ENCODE data around the gene DIO2.

DIO2 gene

DNA sequence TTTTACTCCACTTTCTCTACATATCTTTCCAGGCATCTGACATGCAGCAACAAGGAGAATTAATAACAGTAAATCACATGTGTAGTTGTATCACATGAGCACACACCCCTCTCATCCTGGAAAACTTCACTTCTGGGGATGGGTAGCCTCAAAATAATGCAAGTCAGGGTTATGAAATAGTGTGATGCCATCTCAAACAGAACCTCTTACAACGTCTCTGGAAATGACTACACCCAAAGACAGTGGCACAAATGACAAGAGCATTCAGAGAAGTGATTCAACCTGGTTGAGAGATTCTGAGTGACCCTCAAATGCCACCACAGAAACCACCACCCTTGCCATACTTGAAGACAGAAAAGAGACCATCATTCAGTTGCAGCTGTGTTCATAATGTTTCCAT, 2.8 kb downstream of the DIO2 start:
- H3K9me3 ChIP-seq (ENCODE audit: insufficient read depth, low read depth, low read length): no peaks in the 10 kb centered on the region
- H3K79me2 ChIP-seq (ENCODE audit: insufficient read depth, low read length): no peaks in the 10 kb centered on the region
- H3K27me3 ChIP-seq (ENCODE audit: insufficient read depth, low read length, poor library complexity, severe bottlenecking): no peaks in the 10 kb centered on the region
- H2AFZ ChIP-seq (ENCODE audit: low read length): no peak overlapping the region
- H3F3A ChIP-seq (ENCODE audit: low read depth): no peaks in the 10 kb centered on the region
- TF ChIP-seq, protein P1, sequence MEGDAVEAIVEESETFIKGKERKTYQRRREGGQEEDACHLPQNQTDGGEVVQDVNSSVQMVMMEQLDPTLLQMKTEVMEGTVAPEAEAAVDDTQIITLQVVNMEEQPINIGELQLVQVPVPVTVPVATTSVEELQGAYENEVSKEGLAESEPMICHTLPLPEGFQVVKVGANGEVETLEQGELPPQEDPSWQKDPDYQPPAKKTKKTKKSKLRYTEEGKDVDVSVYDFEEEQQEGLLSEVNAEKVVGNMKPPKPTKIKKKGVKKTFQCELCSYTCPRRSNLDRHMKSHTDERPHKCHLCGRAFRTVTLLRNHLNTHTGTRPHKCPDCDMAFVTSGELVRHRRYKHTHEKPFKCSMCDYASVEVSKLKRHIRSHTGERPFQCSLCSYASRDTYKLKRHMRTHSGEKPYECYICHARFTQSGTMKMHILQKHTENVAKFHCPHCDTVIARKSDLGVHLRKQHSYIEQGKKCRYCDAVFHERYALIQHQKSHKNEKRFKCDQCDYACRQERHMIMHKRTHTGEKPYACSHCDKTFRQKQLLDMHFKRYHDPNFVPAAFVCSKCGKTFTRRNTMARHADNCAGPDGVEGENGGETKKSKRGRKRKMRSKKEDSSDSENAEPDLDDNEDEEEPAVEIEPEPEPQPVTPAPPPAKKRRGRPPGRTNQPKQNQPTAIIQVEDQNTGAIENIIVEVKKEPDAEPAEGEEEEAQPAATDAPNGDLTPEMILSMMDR (conservative IDR thresholded peaks at IDR 0.05; ENCODE audit: low read length): no peak
- TF ChIP-seq EZH2phosphoT487 (IDR thresholded peaks at IDR 0.05; ENCODE audit: borderline replicate concordance): no peak
- H3K36me3 ChIP-seq (ENCODE audit: insufficient read depth, low read length): no peaks in the 10 kb centered on the region
- H3K9ac ChIP-seq (ENCODE audit: low read depth, low read length, poor library complexity, severe bottlenecking): no peak overlapping the region
- H3K4me1 ChIP-seq (ENCODE audit: insufficient read depth, low read length, poor library complexity, severe bottlenecking): no peaks in the 10 kb centered on the region
- no peaks in the 10 kb centered on the region for H4K20me1 ChIP-seq (ENCODE audit: insufficient read depth, low read length, poor library complexity, severe bottlenecking)
- H3K4me3 ChIP-seq (ENCODE audit: low read length, poor library complexity, severe bottlenecking): no peak overlapping the region
- no peaks in the 10 kb centered on the region for H3K9me2 ChIP-seq (replicated peaks; ENCODE audit: low read depth, low read length)
- H3K4me2 ChIP-seq (ENCODE audit: low read depth, low read length, poor library complexity, severe bottlenecking): no peak overlapping the region

DNA sequence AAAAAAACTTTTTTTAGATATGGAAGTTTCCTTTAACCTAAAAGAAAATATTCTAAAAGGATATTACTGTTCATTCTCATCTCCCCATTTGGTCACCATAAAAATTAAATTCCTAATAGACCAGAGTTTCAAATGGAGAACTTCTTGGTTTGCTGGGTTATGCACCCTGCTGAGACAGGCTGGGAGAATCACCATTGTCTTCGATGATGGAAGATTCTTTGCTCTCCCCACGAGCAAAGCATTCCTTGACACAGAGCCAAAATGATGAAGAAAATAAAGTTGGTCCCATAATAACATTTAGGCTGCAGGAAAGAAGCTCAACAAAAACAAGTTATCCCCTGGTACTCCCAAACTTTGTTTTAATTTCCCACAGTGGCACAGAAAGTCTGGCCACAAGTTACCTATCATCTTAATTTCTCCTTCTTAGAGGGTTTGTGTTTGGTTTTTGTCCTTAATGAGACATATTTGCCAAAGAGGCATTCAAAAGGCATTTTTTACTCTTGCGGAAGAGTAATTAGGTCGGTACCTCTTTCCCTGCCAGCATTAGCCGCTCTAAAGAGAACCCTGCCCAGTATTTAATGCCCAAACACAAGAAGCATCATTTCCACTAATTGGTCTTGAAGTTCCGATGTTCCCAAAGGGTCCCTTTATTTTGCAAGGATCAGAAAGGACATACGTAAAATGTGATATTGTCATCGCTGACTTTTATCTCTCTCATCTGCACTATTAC, 4.8 kb downstream of the DIO2 start:
- no peaks in the 10 kb centered on the region for H3K9me3 ChIP-seq (ENCODE audit: insufficient read depth, low read depth, low read length)
- no peaks in the 10 kb centered on the region for H3K79me2 ChIP-seq (ENCODE audit: insufficient read depth, low read length)
- H3K36me3 ChIP-seq (ENCODE audit: insufficient read depth, low read length): no peaks in the 10 kb centered on the region
- no peak overlapping the region for H3K4me2 ChIP-seq (ENCODE audit: low read depth, low read length, poor library complexity, severe bottlenecking)
- H3K9ac ChIP-seq (ENCODE audit: low read depth, low read length, poor library complexity, severe bottlenecking): no peak overlapping the region
- TF ChIP-seq EZH2phosphoT487 (IDR thresholded peaks at IDR 0.05; ENCODE audit: borderline replicate concordance): no peak
- TF ChIP-seq, protein P1 (conservative IDR thresholded peaks at IDR 0.05; ENCODE audit: low read length): no peak
- no peaks in the 10 kb centered on the region for H3F3A ChIP-seq (ENCODE audit: low read depth)
- H2AFZ ChIP-seq (ENCODE audit: low read length): no peak overlapping the region
- H3K27me3 ChIP-seq (ENCODE audit: insufficient read depth, low read length, poor library complexity, severe bottlenecking): no peaks in the 10 kb centered on the region
- no peak overlapping the region for H3K4me3 ChIP-seq (ENCODE audit: low read length, poor library complexity, severe bottlenecking)
- no peaks in the 10 kb centered on the region for H3K9me2 ChIP-seq (replicated peaks; ENCODE audit: low read depth, low read length)
- H4K20me1 ChIP-seq (ENCODE audit: insufficient read depth, low read length, poor library complexity, severe bottlenecking): no peaks in the 10 kb centered on the region
- H3K4me1 ChIP-seq (ENCODE audit: insufficient read depth, low read length, poor library complexity, severe bottlenecking): no peaks in the 10 kb centered on the region

- H3K36me3 ChIP-seq (ENCODE audit: insufficient read depth, low read length): no peaks in the 10 kb centered on the region
- H4K20me1 ChIP-seq (ENCODE audit: insufficient read depth, low read length, poor library complexity, severe bottlenecking): no peaks in the 10 kb centered on the region
- H3K4me3 ChIP-seq (ENCODE audit: low read length, poor library complexity, severe bottlenecking): no peak overlapping the region
- no peaks in the 10 kb centered on the region for H3F3A ChIP-seq (ENCODE audit: low read depth)
- no peaks in the 10 kb centered on the region for H3K9me2 ChIP-seq (replicated peaks; ENCODE audit: low read depth, low read length)
- H3K79me2 ChIP-seq (ENCODE audit: insufficient read depth, low read length): no peaks in the 10 kb centered on the region
- no peak for TF ChIP-seq EZH2phosphoT487 (IDR thresholded peaks at IDR 0.05; ENCODE audit: borderline replicate concordance)
- TF ChIP-seq, protein P1 (conservative IDR thresholded peaks at IDR 0.05; ENCODE audit: low read length): peak; percentile 67
- H3K9ac ChIP-seq (ENCODE audit: low read depth, low read length, poor library complexity, severe bottlenecking): no peak overlapping the region
- no peaks in the 10 kb centered on the region for H3K27me3 ChIP-seq (ENCODE audit: insufficient read depth, low read length, poor library complexity, severe bottlenecking)
- no peaks in the 10 kb centered on the region for H3K4me1 ChIP-seq (ENCODE audit: insufficient read depth, low read length, poor library complexity, severe bottlenecking)
- no peak overlapping the region for H3K4me2 ChIP-seq (ENCODE audit: low read depth, low read length, poor library complexity, severe bottlenecking)
- no peaks in the 10 kb centered on the region for H3K9me3 ChIP-seq (ENCODE audit: insufficient read depth, low read depth, low read length)
- H2AFZ ChIP-seq (ENCODE audit: low read length): no peak overlapping the region
Observed at GRCh38 chr14:80202888-80203562, 8.3 kb downstream of the DIO2 start.
